ENCODE results near the gene SH3BP5. TPM values are rescaled to one million over a fixed set of nuclear protein-coding genes. Genes with fewer than 3 reads are reported as not detected.

Gene SH3BP5
- total RNA-seq, 1 experiment from 2014 or later, result 13.9 TPM

- TF ChIP-seq CTCF (IDR thresholded peaks at IDR 0.05 in 2 of 3, conservative IDR thresholded peaks at IDR 0.05 in 1 of 3; ENCODE audit: borderline replicate concordance in 1 of 3, insufficient read depth in 1 of 3, low read depth in 2 of 3, low read length in 2 of 3) (no peak), RAD21 (IDR thresholded peaks at IDR 0.05; ENCODE audit: low read depth) (no peak), POLR2AphosphoS5 (IDR thresholded peaks at IDR 0.05; ENCODE audit: low read depth, low read length) (no peak), ZFX (IDR thresholded peaks at IDR 0.05) (no peak), CEBPB (IDR thresholded peaks at IDR 0.05; ENCODE audit: low read depth) (no peak), FOSL1 (IDR thresholded peaks at IDR 0.05; ENCODE audit: low read depth) (no peak), CBX3 (IDR thresholded peaks at IDR 0.05; ENCODE audit: low read depth) (no peak), TCF7L2 (IDR thresholded peaks at IDR 0.05; ENCODE audit: borderline replicate concordance, extremely low read depth, insufficient read depth, insufficient read length) (no peak), ZNF274 (IDR thresholded peaks at IDR 0.05; ENCODE audit: low read depth, low read length) (no peak)
- no peak overlapping the region for H2AFZ ChIP-seq (ENCODE audit: low read depth, low read length, poor library complexity, severe bottlenecking)
- H3K36me3 ChIP-seq (ENCODE audit: control insufficient read depth in 1 of 2, insufficient read depth in 2 of 2, low read length in 2 of 2), result peaks cover 32 to 33% of the 10 kb centered on the region in 2 experiments; a peak in 3 of 4 replicates
- ATAC-seq (no peak), DNase-seq (ENCODE audit: low read depth, low spot score) (no peak)
- no TSS peak for BruUV-seq (replicated peaks)
- no peaks in the 10 kb centered on the region for H3K4me1 ChIP-seq (ENCODE audit: control insufficient read depth in 1 of 2, insufficient read depth in 2 of 2, low read length in 2 of 2)
- no peak overlapping the region for H3K27ac ChIP-seq (ENCODE audit: low read depth, low read length)
- CTCF ChIA-PET, result no interaction called here
- no peaks in the 10 kb centered on the region for H3K9me3 ChIP-seq (ENCODE audit: control insufficient read depth in 1 of 2, insufficient read depth in 1 of 2, low read depth in 1 of 2, low read length in 2 of 2)
- H3K9me2 ChIP-seq (ENCODE audit: insufficient read depth), result no peaks in the 10 kb centered on the region
- H4K20me1 ChIP-seq (ENCODE audit: insufficient read depth), result no peaks in the 10 kb centered on the region
- H3K9ac ChIP-seq (ENCODE audit: low read length), result no peak overlapping the region
- RAD21 ChIA-PET (ENCODE audit: low non-redundant PET in 1 of 2, low total read pairs in 2 of 2, uncharacterized antibody in 2 of 2, unreplicated experiment in 2 of 2), result no interaction called here
- intact Hi-C loops (cut with micrococcal nuclease), result no loop called here
- POLR2A ChIA-PET, result no interaction called here
- no peaks in the 10 kb centered on the region for H3K27me3 ChIP-seq (ENCODE audit: insufficient read depth, low read length)
- no peak overlapping the region for H3K4me2 ChIP-seq (ENCODE audit: low read length)
- no peaks in the 10 kb centered on the region for H3K79me2 ChIP-seq (ENCODE audit: insufficient read depth, low read length)
- no peak overlapping the region for H3K4me3 ChIP-seq (replicated peaks in 1 of 2; ENCODE audit: low read depth in 1 of 2, low read length in 2 of 2)
Measured at GRCh38 chr3:15256861-15257341, 75.5 kb downstream of the SH3BP5 start.

- H3K4me1 ChIP-seq (ENCODE audit: control insufficient read depth in 1 of 2, insufficient read depth in 2 of 2, low read length in 2 of 2), result no peaks in the 10 kb centered on the region
- ChIA-PET RAD21 (ENCODE audit: low non-redundant PET in 1 of 2, low total read pairs in 2 of 2, uncharacterized antibody in 2 of 2, unreplicated experiment in 2 of 2) (no interaction called here), POLR2A (no interaction called here), CTCF (no interaction called here)
- no peak overlapping the region for H2AFZ ChIP-seq (ENCODE audit: low read depth, low read length, poor library complexity, severe bottlenecking)
- H3K9ac ChIP-seq (ENCODE audit: low read length), result no peak overlapping the region
- no peaks in the 10 kb centered on the region for H3K9me3 ChIP-seq (ENCODE audit: control insufficient read depth in 1 of 2, insufficient read depth in 1 of 2, low read depth in 1 of 2, low read length in 2 of 2)
- no TSS peak for BruUV-seq (replicated peaks)
- no peaks in the 10 kb centered on the region for H3K27me3 ChIP-seq (ENCODE audit: insufficient read depth, low read length)
- peaks cover 37 to 44% of the 10 kb centered on the region in 2 experiments; a peak in 3 of 4 replicates for H3K36me3 ChIP-seq (ENCODE audit: control insufficient read depth in 1 of 2, insufficient read depth in 2 of 2, low read length in 2 of 2)
- DNase-seq (ENCODE audit: low read depth, low spot score) (no peak), ATAC-seq (no peak)
- H3K4me2 ChIP-seq (ENCODE audit: low read length), result no peak overlapping the region
- no peaks in the 10 kb centered on the region for H3K79me2 ChIP-seq (ENCODE audit: insufficient read depth, low read length)
- no peaks in the 10 kb centered on the region; the same call in 1 of the 2 replicates for H4K20me1 ChIP-seq (ENCODE audit: insufficient read depth)
- no peak overlapping the region for H3K27ac ChIP-seq (ENCODE audit: low read depth, low read length)
- H3K4me3 ChIP-seq (replicated peaks in 1 of 2; ENCODE audit: low read depth in 1 of 2, low read length in 2 of 2), result no peak overlapping the region
- H3K9me2 ChIP-seq (ENCODE audit: insufficient read depth), result no peaks in the 10 kb centered on the region
- intact Hi-C loops (cut with micrococcal nuclease), result no loop called here
- TF ChIP-seq CBX3 (IDR thresholded peaks at IDR 0.05; ENCODE audit: low read depth), result no peak
- TF ChIP-seq SIN3A (IDR thresholded peaks at IDR 0.05; ENCODE audit: low read depth), result no peak
- TF ChIP-seq EZH2 (IDR thresholded peaks at IDR 0.05), result no peak
- no peak for TF ChIP-seq REST (IDR thresholded peaks at IDR 0.05; ENCODE audit: low read depth)
- no peak for TF ChIP-seq ZNF274 (IDR thresholded peaks at IDR 0.05; ENCODE audit: low read depth, low read length)
- no peak for TF ChIP-seq ZFX (IDR thresholded peaks at IDR 0.05)
- no peak for TF ChIP-seq FOSL1 (IDR thresholded peaks at IDR 0.05; ENCODE audit: low read depth)
- no peak for TF ChIP-seq JUND (IDR thresholded peaks at IDR 0.05)
- no peak for TF ChIP-seq POLR2A (IDR thresholded peaks at IDR 0.05; ENCODE audit: borderline replicate concordance, extremely low read depth, insufficient read depth, insufficient read length)
- TF ChIP-seq POLR2AphosphoS5 (IDR thresholded peaks at IDR 0.05; ENCODE audit: low read depth, low read length), result no peak
- no peak for TF ChIP-seq CEBPB (IDR thresholded peaks at IDR 0.05; ENCODE audit: low read depth)
- TF ChIP-seq EZH2phosphoT487 (IDR thresholded peaks at IDR 0.05; ENCODE audit: borderline replicate concordance), result no peak
- no peak for TF ChIP-seq SP1 (IDR thresholded peaks at IDR 0.05; ENCODE audit: low read depth)
- TF ChIP-seq EGR1 (IDR thresholded peaks at IDR 0.05; ENCODE audit: low read depth), result no peak
- TF ChIP-seq TCF7L2 (IDR thresholded peaks at IDR 0.05; ENCODE audit: borderline replicate concordance, extremely low read depth, insufficient read depth, insufficient read length), result no peak
Measured at GRCh38 chr3:15255215-15255614, 77.2 kb downstream of the SH3BP5 start.
